GM12892 (cell line): ENCODE data around the gene C4orf51.

Source experiments
- POLR2A ChIP-seq: IDR thresholded peaks from 2 replicates; pipeline ENCODE4 v1.6.1; 2011; ENCODE audit warnings: low read depth, low read length, control low read depth
- POLR2AphosphoS5 ChIP-seq: IDR thresholded peaks from 2 replicates; pipeline ENCODE4 v1.6.1; 2011; ENCODE audit warnings: low read depth, low read length, control low read depth

DNA sequence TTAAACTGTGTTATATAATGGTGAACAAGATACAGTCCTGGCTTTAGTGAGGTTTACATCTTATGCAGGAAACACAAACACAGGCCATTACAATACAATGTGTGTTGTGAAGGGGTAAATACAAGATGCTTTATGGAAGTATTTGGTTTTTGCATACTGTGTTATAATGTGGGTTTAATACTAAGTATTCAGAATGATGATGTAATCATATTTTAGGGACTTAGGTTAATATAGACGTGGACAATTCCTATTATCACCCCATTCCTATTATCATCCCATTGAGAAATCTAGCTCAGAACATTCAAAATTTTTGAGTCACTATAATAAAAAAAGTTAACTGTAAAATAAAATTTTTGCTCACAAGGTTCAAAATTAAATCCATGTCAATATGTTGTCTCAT is 36.7 kb upstream of the C4orf51 start:
- TF ChIP-seq POLR2A (no peak), POLR2AphosphoS5 (no peak)
